ENCODE results near the gene BEX3.

Gene BEX3

GRCh38 chrX:103417370-103417769 is 41.0 kb downstream of the BEX3 start:
- Histone ChIP-seq H3K9me3 (no peaks in the 10 kb centered on the region), H3K4me1 (no peaks in the 10 kb centered on the region), H3K36me3 (replicated peaks) (peaks cover 3% of the 10 kb centered on the region; the same call in 1 of the 2 replicates), H3K27me3 (ENCODE audit: low read depth) (no peaks in the 10 kb centered on the region), H3K4me3 (no peak overlapping the region)
- in situ Hi-C loops (cut with MboI; ENCODE audit: low sequenced_read_pairs), result no loop called here
- DNase-seq (ENCODE audit: low spot score in 2 of 2), result no peak

GRCh38 chrX:103417933-103418332 is 41.6 kb downstream of the BEX3 start:
- Histone ChIP-seq H3K4me1 (no peaks in the 10 kb centered on the region), H3K9me3 (no peaks in the 10 kb centered on the region), H3K36me3 (replicated peaks) (peaks cover 3% of the 10 kb centered on the region; the same call in 1 of the 2 replicates), H3K27me3 (ENCODE audit: low read depth) (no peaks in the 10 kb centered on the region), H3K4me3 (no peak overlapping the region)
- DNase-seq (ENCODE audit: low spot score in 2 of 2), result no peak
- in situ Hi-C loops (cut with MboI; ENCODE audit: low sequenced_read_pairs), result no loop called here

DNA sequence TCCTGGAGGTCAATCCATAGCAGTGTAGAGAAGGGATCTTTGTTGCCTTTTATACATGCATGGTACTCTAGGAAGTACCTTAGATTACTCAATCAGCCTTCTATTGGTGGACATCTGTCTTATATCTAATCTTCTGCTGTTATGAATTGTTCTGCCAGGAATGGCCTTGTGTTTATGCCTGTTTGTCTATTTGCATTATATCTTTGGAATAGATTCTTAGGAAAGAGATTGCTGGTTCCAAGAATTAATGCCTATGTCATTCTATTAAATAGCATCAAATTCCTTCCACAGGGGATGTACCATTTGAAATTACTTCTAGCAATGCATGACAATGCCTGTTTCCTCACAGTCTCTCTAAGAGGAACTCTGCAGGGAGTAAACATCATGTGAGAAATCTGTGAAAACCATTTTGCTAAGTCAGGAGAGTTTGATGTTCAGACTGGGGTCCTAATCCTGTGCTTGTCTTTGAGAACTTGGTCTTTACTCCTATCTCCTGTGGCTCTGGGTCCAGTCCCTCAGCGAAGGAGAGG is 42.5 kb downstream of the BEX3 start:
- Histone ChIP-seq H3K27me3 (ENCODE audit: low read depth) (no peaks in the 10 kb centered on the region), H3K4me3 (no peak overlapping the region), H3K36me3 (replicated peaks) (peaks cover 3% of the 10 kb centered on the region; the same call in 1 of the 2 replicates), H3K9me3 (no peaks in the 10 kb centered on the region), H3K4me1 (no peaks in the 10 kb centered on the region)
- in situ Hi-C loops (cut with MboI; ENCODE audit: low sequenced_read_pairs), result no loop called here
- no peak for DNase-seq (ENCODE audit: low spot score in 2 of 2)

DNA sequence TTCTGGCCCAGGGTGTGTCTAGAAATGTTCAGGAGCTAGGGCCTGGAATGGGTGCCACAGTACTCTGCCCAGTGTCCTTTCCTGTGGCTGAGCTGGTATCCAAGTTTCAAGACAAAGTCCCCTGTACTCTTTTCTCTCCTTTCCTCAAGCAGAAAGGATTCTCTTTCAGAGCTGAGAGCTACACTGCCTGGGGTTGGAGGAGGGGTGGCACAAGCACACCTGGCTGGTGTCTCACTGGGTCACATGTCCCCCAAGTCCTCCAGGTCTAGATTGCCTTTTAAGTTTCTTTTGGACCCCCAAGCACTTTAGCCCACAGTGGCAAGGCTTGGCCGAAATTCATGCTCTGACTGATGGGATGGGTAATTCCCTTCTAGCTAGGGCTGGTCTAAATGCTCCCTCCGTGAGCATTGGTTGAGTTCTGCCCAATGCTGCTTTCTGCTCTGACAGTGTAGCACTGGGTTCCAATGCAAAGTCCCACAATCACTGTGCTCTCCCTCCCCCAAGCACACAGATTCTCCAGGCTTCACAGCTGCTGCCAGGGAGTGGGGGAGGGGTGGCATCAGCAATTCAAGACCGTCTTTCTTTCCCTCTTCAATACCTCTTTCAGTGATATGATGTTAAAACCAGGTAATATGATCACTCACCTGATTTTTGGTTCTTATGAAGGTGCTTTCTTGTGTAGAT is 47.8 kb downstream of the BEX3 start:
- Histone ChIP-seq H3K4me1 (no peaks in the 10 kb centered on the region), H3K36me3 (replicated peaks) (no peaks in the 10 kb centered on the region), H3K27me3 (ENCODE audit: low read depth) (no peaks in the 10 kb centered on the region), H3K9me3 (no peaks in the 10 kb centered on the region), H3K4me3 (no peak overlapping the region)
- in situ Hi-C loops (cut with MboI; ENCODE audit: low sequenced_read_pairs), result no loop called here
- DNase-seq (ENCODE audit: low spot score in 2 of 2), result no peak
